Measurements from ENCODE around the gene IFITM10. TPM values are rescaled to one million over a fixed set of nuclear protein-coding genes. Genes with fewer than 3 reads are reported as not detected.

The IFITM10 gene
- total RNA-seq, 1 experiment from 2014 or later, result 0.59 TPM

GRCh38 chr11:1718326-1718725 is 32.1 kb downstream of the IFITM10 start:
- no peak overlapping the region for H3K4ac ChIP-seq (ENCODE audit: low read depth, low read length)
- H3K4me3 Mint-ChIP-seq, result no peak overlapping the region
- no peak for DNase-seq
- H3K27me3 ChIP-seq (ENCODE audit: insufficient read depth, low read length), result no peaks in the 10 kb centered on the region; the same call in 1 of the 2 replicates
- no peaks in the 10 kb centered on the region for H3K9me3 ChIP-seq (ENCODE audit: control insufficient read depth, low read depth, low read length)
- H4K20me1 ChIP-seq (ENCODE audit: control insufficient read depth, insufficient read depth, insufficient read length), result no peaks in the 10 kb centered on the region
- no peaks in the 10 kb centered on the region for H3K36me3 Mint-ChIP-seq (ENCODE audit: insufficient read depth in 1 of 3, low read depth in 3 of 3)
- no peak overlapping the region for H3K14ac ChIP-seq (ENCODE audit: insufficient read depth, low read length)
- no peak overlapping the region for H2AFZ ChIP-seq (ENCODE audit: low read length)
- H3K27me3 Mint-ChIP-seq (ENCODE audit: low read depth), result peaks cover 32% of the 10 kb centered on the region
- H3K56ac ChIP-seq (ENCODE audit: insufficient read length, low read depth, low read length), result no peak overlapping the region
- no peak overlapping the region for H2BK5ac ChIP-seq (ENCODE audit: insufficient read length, low read length)
- peaks cover 3 to 5% of the 10 kb centered on the region in 2 experiments; a peak in 2 of 5 replicates for H3K9me3 Mint-ChIP-seq
- TF ChIP-seq CTCF (conservative IDR thresholded peaks at IDR 0.05), result no peak
- H2BK15ac ChIP-seq (ENCODE audit: low read depth, low read length), result no peak overlapping the region
- H2BK12ac ChIP-seq (ENCODE audit: insufficient read length, low read depth, low read length), result no peak overlapping the region
- H3K79me2 ChIP-seq (ENCODE audit: insufficient read depth, low read length), result no peaks in the 10 kb centered on the region
- H4K91ac ChIP-seq (ENCODE audit: insufficient read length, low read depth, low read length), result no peak overlapping the region
- H2AK5ac ChIP-seq (ENCODE audit: insufficient read length, low read length), result no peak overlapping the region
- no peak overlapping the region for H3K9ac ChIP-seq (ENCODE audit: extremely low read depth, insufficient read length, low read length)
- no peaks in the 10 kb centered on the region for H3K4me1 ChIP-seq (ENCODE audit: insufficient read depth, low read length)
- H3K27ac Mint-ChIP-seq, result no peak overlapping the region
- no peak overlapping the region for H3K23ac ChIP-seq (ENCODE audit: insufficient read length, low read depth, low read length)
- H4K8ac ChIP-seq (replicated peaks; ENCODE audit: insufficient read length, low read depth, low read length), result no peak overlapping the region
- H3K23me2 ChIP-seq (ENCODE audit: insufficient read length, low read depth, low read length, poor library complexity, severe bottlenecking), result no peaks in the 10 kb centered on the region
- H3K27ac ChIP-seq (ENCODE audit: insufficient read length, low read depth, low read length), result no peak overlapping the region
- H2BK20ac ChIP-seq (ENCODE audit: low read depth, low read length, poor library complexity, severe bottlenecking), result no peak overlapping the region
- H3K4me2 ChIP-seq (ENCODE audit: insufficient read depth, insufficient read length, low read length), result no peak overlapping the region
- no peak overlapping the region for H3T11ph ChIP-seq (ENCODE audit: low read length)
- no peaks in the 10 kb centered on the region for H3K79me1 ChIP-seq (ENCODE audit: insufficient read depth, low read depth, low read length, poor library complexity, severe bottlenecking)
- WGBS (ENCODE audit: extremely low coverage, insufficient read length, low lambda C conversion rate), result no CpG with 5 or more reads among the region's 15 CpGs
- no peak overlapping the region for H3K18ac ChIP-seq (ENCODE audit: insufficient read length, low read depth, low read length)
- H3K4me1 Mint-ChIP-seq, result no peaks in the 10 kb centered on the region
- no peak overlapping the region for H4K5ac ChIP-seq (ENCODE audit: insufficient read length, low read depth, low read length)
- no peak overlapping the region for H2BK120ac ChIP-seq (ENCODE audit: low read depth, low read length, poor library complexity, severe bottlenecking)

Measured in H9 (cell line).